Neutrophil (primary cell): ENCODE data around the gene TPRX1.
"Not testable (repeated sequence)": the region's sequence is repeated elsewhere in the genome, so short reads cannot be mapped to it uniquely, and the experiment has no call there.

ENCODE experiments used
- H3K27ac ChIP-seq: fragments of 200-600 bp; sonication (generic); 2 replicates; pipeline ENCODE4 v1.5.1; 2016; ENCODE audit warnings: mild to moderate bottlenecking, moderate library complexity
- H3K27me3 ChIP-seq: fragments of 200-600 bp; sonication (generic); 2 replicates; pipeline ENCODE4 v1.6.0; 2016; ENCODE audit warnings: mild to moderate bottlenecking
- H3K36me3 ChIP-seq: fragments of 200-600 bp; sonication (generic); 2 replicates; pipeline ENCODE4 v1.5.1; 2017
- H3K4me1 ChIP-seq, 2 experiments: fragments of 200-600 bp in 1 of 2; sonication (generic) in 1 of 2; 1 replicate in 1 of 2; 2 replicates in 1 of 2; pipeline versions ENCODE4 v1.5.1 to v1.6.1; 2013 to 2016; ENCODE audit warnings: low read depth in 1 of 2, low read length in 1 of 2, mild to moderate bottlenecking in 1 of 2, moderate library complexity in 1 of 2; ENCODE audit not compliant: control insufficient read depth in 1 of 2, insufficient read depth in 1 of 2
- H3K4me3 ChIP-seq, 2 experiments: fragments of 200-600 bp in 1 of 2; sonication (generic) in 1 of 2; 1 replicate in 1 of 2; 2 replicates in 1 of 2; pipeline ENCODE4 v1.5.1; 2013 to 2016; ENCODE audit warnings: low read depth in 1 of 2, low read length in 1 of 2, mild to moderate bottlenecking in 1 of 2, moderate library complexity in 1 of 2
- H3K9me3 ChIP-seq: fragments of 200-600 bp; sonication (generic); 2 replicates; pipeline ENCODE4 v1.5.1; 2016
- TF ChIP-seq, protein P1 (sequence below): fragments of 200-600 bp; sonication (generic); IDR thresholded peaks from 2 replicates; pipeline ENCODE4 v1.5.1; 2016; ENCODE audit warnings: antibody characterized with exemption

Gene TPRX1

GRCh38 chr19:47805313-47805712 lies 962 bp upstream of the TPRX1 start:
- Histone ChIP-seq H3K9me3 (no peaks in the 10 kb centered on the region), H3K27me3 (peaks cover 4% of the 10 kb centered on the region), H3K27ac (no peak overlapping the region), H3K4me1 (no peaks in the 10 kb centered on the region), H3K4me3 (no peak overlapping the region), H3K36me3 (no peaks in the 10 kb centered on the region)
- TF ChIP-seq, protein P1, sequence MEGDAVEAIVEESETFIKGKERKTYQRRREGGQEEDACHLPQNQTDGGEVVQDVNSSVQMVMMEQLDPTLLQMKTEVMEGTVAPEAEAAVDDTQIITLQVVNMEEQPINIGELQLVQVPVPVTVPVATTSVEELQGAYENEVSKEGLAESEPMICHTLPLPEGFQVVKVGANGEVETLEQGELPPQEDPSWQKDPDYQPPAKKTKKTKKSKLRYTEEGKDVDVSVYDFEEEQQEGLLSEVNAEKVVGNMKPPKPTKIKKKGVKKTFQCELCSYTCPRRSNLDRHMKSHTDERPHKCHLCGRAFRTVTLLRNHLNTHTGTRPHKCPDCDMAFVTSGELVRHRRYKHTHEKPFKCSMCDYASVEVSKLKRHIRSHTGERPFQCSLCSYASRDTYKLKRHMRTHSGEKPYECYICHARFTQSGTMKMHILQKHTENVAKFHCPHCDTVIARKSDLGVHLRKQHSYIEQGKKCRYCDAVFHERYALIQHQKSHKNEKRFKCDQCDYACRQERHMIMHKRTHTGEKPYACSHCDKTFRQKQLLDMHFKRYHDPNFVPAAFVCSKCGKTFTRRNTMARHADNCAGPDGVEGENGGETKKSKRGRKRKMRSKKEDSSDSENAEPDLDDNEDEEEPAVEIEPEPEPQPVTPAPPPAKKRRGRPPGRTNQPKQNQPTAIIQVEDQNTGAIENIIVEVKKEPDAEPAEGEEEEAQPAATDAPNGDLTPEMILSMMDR, result no peak

DNA sequence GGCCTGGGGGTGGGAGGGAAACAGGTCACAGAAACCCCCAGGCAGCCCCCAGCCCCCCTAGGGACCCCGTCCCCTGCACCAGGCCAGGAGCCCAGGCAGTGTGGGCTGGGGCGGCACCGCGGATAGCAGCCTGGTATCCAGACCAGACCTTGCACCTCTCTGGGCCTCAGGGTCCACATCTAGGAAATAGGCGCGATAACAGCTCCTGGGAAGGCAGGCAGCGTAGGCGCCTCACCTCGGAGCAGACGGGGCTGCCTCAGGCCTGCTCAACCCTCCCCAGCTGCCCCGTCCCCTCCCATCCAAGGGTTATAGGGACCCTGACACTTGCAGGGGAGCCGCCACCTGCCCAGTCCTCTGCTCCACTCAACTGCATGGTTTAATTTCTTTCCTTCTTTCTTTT lies 680 bp downstream of the TPRX1 start:
- H3K4me1 ChIP-seq, H3K27ac ChIP-seq, H3K9me3 ChIP-seq, H3K4me3 ChIP-seq, H3K27me3 ChIP-seq, H3K36me3 ChIP-seq: not testable (repeated sequence)

- not testable (repeated sequence) for H3K4me3 ChIP-seq, H3K9me3 ChIP-seq, H3K36me3 ChIP-seq, H3K27ac ChIP-seq, H3K27me3 ChIP-seq, H3K4me1 ChIP-seq
Observed at GRCh38 chr19:47803148-47803547, 1.2 kb downstream of the TPRX1 start.

DNA sequence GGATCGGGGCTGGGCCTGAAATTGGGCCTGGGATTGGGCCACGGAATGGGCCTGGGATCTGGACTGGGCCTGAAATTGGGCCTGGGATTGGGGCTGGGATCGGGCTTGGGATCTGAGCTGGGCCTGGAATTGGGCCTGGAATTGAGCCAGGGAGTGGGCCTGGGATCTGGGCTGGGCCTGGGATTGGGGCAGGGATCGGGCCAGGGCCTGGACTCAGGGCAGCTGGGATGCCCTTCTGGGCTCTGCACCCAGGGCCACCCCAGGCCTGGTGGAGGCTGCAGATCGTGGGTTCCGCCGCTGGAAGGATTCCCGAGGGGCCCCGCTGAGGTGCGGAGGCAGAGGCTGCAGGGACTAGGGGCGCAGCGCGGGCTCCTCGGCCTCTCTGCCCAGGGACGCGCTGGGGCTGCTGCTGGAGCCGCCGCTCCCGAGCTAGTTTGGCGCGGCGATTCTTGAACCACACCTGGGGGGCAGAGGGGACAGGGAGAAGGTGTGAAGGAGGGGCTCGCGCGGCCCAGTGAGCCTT lies 1.8 kb downstream of the TPRX1 start:
- H3K4me1 ChIP-seq, result no peaks in the 10 kb centered on the region
- H3K36me3 ChIP-seq, result no peaks in the 10 kb centered on the region
- peaks cover 13% of the 10 kb centered on the region for H3K27me3 ChIP-seq
- H3K27ac ChIP-seq, result no peak overlapping the region
- H3K4me3 ChIP-seq, result no peak overlapping the region
- TF ChIP-seq, protein P1, result no peak
- no peaks in the 10 kb centered on the region for H3K9me3 ChIP-seq

GRCh38 chr19:47801270-47801669 lies 3.1 kb downstream of the TPRX1 start:
- peaks cover 13% of the 10 kb centered on the region for H3K27me3 ChIP-seq
- H3K4me3 ChIP-seq, result no peak overlapping the region
- TF ChIP-seq, protein P1, result no peak
- no peaks in the 10 kb centered on the region for H3K36me3 ChIP-seq
- no peaks in the 10 kb centered on the region for H3K9me3 ChIP-seq
- no peaks in the 10 kb centered on the region for H3K4me1 ChIP-seq
- H3K27ac ChIP-seq, result no peak overlapping the region

DNA sequence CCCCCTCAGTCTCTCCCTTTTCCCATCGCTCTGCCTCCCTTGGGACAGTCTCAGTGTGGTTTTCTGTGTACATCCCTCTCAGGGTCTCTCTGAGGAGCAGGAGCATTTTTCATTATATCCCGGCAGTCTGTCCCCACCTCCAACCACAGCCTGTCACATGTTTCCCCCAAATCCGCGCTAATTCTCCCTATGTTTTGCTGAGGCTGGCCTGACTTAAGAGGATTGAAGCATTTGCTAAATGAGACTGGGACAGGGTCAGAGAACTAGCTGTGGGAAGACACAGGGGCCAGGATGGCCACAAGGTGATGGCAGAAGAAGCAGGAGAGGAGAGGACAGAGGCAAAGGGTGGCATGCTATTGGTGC lies 5.5 kb downstream of the TPRX1 start:
- TF ChIP-seq, protein P1, result no peak
- H3K4me3 ChIP-seq, result no peak overlapping the region
- peaks cover 13% of the 10 kb centered on the region for H3K27me3 ChIP-seq
- H3K9me3 ChIP-seq, result no peaks in the 10 kb centered on the region
- H3K27ac ChIP-seq, result no peak overlapping the region
- H3K36me3 ChIP-seq, result no peaks in the 10 kb centered on the region
- H3K4me1 ChIP-seq, result no peaks in the 10 kb centered on the region
